Measurements from ENCODE around the gene SSTR5.

SSTR5 gene

GRCh38 chr16:1054660-1055556, 17.6 kb upstream of the SSTR5 start:
- Histone ChIP-seq H4K20me1 (peaks cover 0 to 42% (median 0%) of the 10 kb centered on the region in 11 experiments; a peak in 5 of 22 replicates), H3K9me3 (replicated peaks in 1 of 11) (peaks cover 22 to 33% (median 28%) of the 10 kb centered on the region in 11 experiments), H3K27me3 (peaks cover 8 to 40% (median 17%) of the 10 kb centered on the region in 11 experiments; a peak in 15 of 22 replicates), H3K4me3 (no peak overlapping the region), H3K9ac (no peak overlapping the region), H3K36me3 (no peaks in the 10 kb centered on the region), H3K4me2 (peak overlapping the region in 7 of 11 experiments; percentile 20 to 76 (median 71); a peak in 11 of 22 replicates), H3K27ac (no peak overlapping the region), H3K4me1 (peaks cover 0 to 37% (median 28%) of the 10 kb centered on the region in 10 experiments; a peak in 15 of 20 replicates)
- TF ChIP-seq Cebpa-rat (IDR thresholded peaks at IDR 0.05): no peak

- no peak for TF ChIP-seq Cebpa-rat (IDR thresholded peaks at IDR 0.05)
- H3K4me1 ChIP-seq: peaks cover 0 to 31% (median 24%) of the 10 kb centered on the region in 10 experiments; a peak in 15 of 20 replicates
- H3K9me3 ChIP-seq (replicated peaks in 1 of 11): peaks cover 22 to 36% (median 30%) of the 10 kb centered on the region in 11 experiments
- no peak overlapping the region for H3K4me3 ChIP-seq
- no peak overlapping the region for H3K27ac ChIP-seq
- H3K9ac ChIP-seq: no peak overlapping the region
- H3K27me3 ChIP-seq: peaks cover 8 to 43% (median 14%) of the 10 kb centered on the region in 11 experiments; a peak in 15 of 22 replicates
- H4K20me1 ChIP-seq: peaks cover 0 to 36% (median 0%) of the 10 kb centered on the region in 11 experiments; a peak in 5 of 22 replicates
- H3K4me2 ChIP-seq: peak overlapping the region in 3 of 11 experiments; percentile 66 to 76 (median 72); a peak in 2 of 22 replicates
- no peaks in the 10 kb centered on the region for H3K36me3 ChIP-seq
These were observed 17.0 kb upstream of the SSTR5 start for GRCh38 chr16:1055557-1055924.

- H3K9ac ChIP-seq: no peak overlapping the region
- peaks cover 0 to 30% (median 0%) of the 10 kb centered on the region in 11 experiments; a peak in 5 of 22 replicates for H4K20me1 ChIP-seq
- peaks cover 22 to 36% (median 30%) of the 10 kb centered on the region in 11 experiments for H3K9me3 ChIP-seq (replicated peaks in 1 of 11)
- H3K36me3 ChIP-seq: no peaks in the 10 kb centered on the region
- no peak overlapping the region for H3K4me2 ChIP-seq
- H3K27ac ChIP-seq: no peak overlapping the region
- H3K4me1 ChIP-seq: peaks cover 0 to 30% (median 24%) of the 10 kb centered on the region in 10 experiments; a peak in 15 of 20 replicates
- peaks cover 8 to 43% (median 14%) of the 10 kb centered on the region in 11 experiments; a peak in 15 of 22 replicates for H3K27me3 ChIP-seq
- TF ChIP-seq Cebpa-rat (IDR thresholded peaks at IDR 0.05): no peak
- no peak overlapping the region for H3K4me3 ChIP-seq
These were observed 16.4 kb upstream of the SSTR5 start for GRCh38 chr16:1056196-1056595.

- no peak overlapping the region for H3K4me2 ChIP-seq
- peaks cover 22 to 36% (median 30%) of the 10 kb centered on the region in 11 experiments for H3K9me3 ChIP-seq (replicated peaks in 1 of 11)
- H3K27ac ChIP-seq: no peak overlapping the region
- no peak overlapping the region for H3K9ac ChIP-seq
- TF ChIP-seq Cebpa-rat (IDR thresholded peaks at IDR 0.05): no peak
- H3K27me3 ChIP-seq: peaks cover 8 to 43% (median 15%) of the 10 kb centered on the region in 11 experiments; a peak in 15 of 22 replicates
- H3K4me3 ChIP-seq: no peak overlapping the region
- H3K4me1 ChIP-seq: peaks cover 0 to 29% (median 24%) of the 10 kb centered on the region in 10 experiments; a peak in 15 of 20 replicates
- peaks cover 0 to 33% (median 0%) of the 10 kb centered on the region in 11 experiments; a peak in 5 of 22 replicates for H4K20me1 ChIP-seq
- no peaks in the 10 kb centered on the region for H3K36me3 ChIP-seq
These were observed 15.2 kb upstream of the SSTR5 start for GRCh38 chr16:1057252-1057932.

GRCh38 chr16:1058216-1058615, 14.3 kb upstream of the SSTR5 start:
- Histone ChIP-seq H3K4me2 (no peak overlapping the region), H4K20me1 (peaks cover 0 to 33% (median 0%) of the 10 kb centered on the region in 11 experiments; a peak in 5 of 22 replicates), H3K36me3 (no peaks in the 10 kb centered on the region), H3K9ac (no peak overlapping the region), H3K4me3 (no peak overlapping the region), H3K4me1 (peaks cover 0 to 22% (median 17%) of the 10 kb centered on the region in 10 experiments; a peak in 15 of 20 replicates), H3K27ac (no peak overlapping the region), H3K9me3 (replicated peaks in 1 of 11) (peaks cover 22 to 36% (median 30%) of the 10 kb centered on the region in 11 experiments), H3K27me3 (peaks cover 6 to 50% (median 21%) of the 10 kb centered on the region in 11 experiments; a peak in 17 of 22 replicates)
- no peak for TF ChIP-seq Cebpa-rat (IDR thresholded peaks at IDR 0.05)

- Histone ChIP-seq H3K9me3 (replicated peaks in 1 of 11) (peaks cover 22 to 36% (median 30%) of the 10 kb centered on the region in 11 experiments), H4K20me1 (peaks cover 0 to 42% (median 0%) of the 10 kb centered on the region in 11 experiments; a peak in 5 of 22 replicates), H3K36me3 (no peaks in the 10 kb centered on the region), H3K27me3 (peaks cover 10 to 61% (median 32%) of the 10 kb centered on the region in 11 experiments; a peak in 20 of 22 replicates), H3K4me1 (peaks cover 0 to 11% (median 8%) of the 10 kb centered on the region in 10 experiments; a peak in 9 of 20 replicates), H3K9ac (no peak overlapping the region), H3K4me3 (no peak overlapping the region), H3K4me2 (no peak overlapping the region), H3K27ac (no peak overlapping the region)
- no peak for TF ChIP-seq Cebpa-rat (IDR thresholded peaks at IDR 0.05)
These were observed 13.2 kb upstream of the SSTR5 start for GRCh38 chr16:1059310-1059709.

GRCh38 chr16:1060416-1061340, 11.9 kb upstream of the SSTR5 start:
- no peak overlapping the region for H3K9ac ChIP-seq
- no peak overlapping the region for H3K27ac ChIP-seq
- H3K9me3 ChIP-seq (replicated peaks in 1 of 11): peaks cover 22 to 36% (median 30%) of the 10 kb centered on the region in 11 experiments
- H3K4me2 ChIP-seq: no peak overlapping the region
- TF ChIP-seq Cebpa-rat (IDR thresholded peaks at IDR 0.05): no peak
- H3K4me3 ChIP-seq: no peak overlapping the region
- no peaks in the 10 kb centered on the region for H3K4me1 ChIP-seq
- no peaks in the 10 kb centered on the region for H3K36me3 ChIP-seq
- peaks cover 23 to 62% (median 46%) of the 10 kb centered on the region in 11 experiments for H3K27me3 ChIP-seq
- H4K20me1 ChIP-seq: peaks cover 0 to 44% (median 0%) of the 10 kb centered on the region in 11 experiments; a peak in 9 of 22 replicates

Data from BLaER1 treated with 17β-estradiol and CSF1 and Interleukin-3, amounts not matched to agents 10 nM and 100 nM (cell line).